Endodermal cell (in vitro differentiated cells): ENCODE results near the gene ARHGAP33. TPM values are rescaled to one million over a fixed set of nuclear protein-coding genes. Genes with fewer than 3 reads are reported as not detected.

Source experiments
- DNase-seq: peaks from one replicate; pipeline ENCODE4 v3.0.0-alpha.2; 2017
- H3K27ac ChIP-seq: 2 replicates; pipeline ENCODE4 v1.5.1; 2013; ENCODE audit warnings: mild to moderate bottlenecking, low read depth, low read length, moderate library complexity
- H3K27me3 ChIP-seq: 2 replicates; pipeline ENCODE4 v1.6.1; 2013; ENCODE audit warnings: mild to moderate bottlenecking, low read length, moderate library complexity; ENCODE audit not compliant: insufficient read depth, control insufficient read depth, poor library complexity, severe bottlenecking
- H3K36me3 ChIP-seq: 2 replicates; pipeline ENCODE4 v1.7.0; 2013; ENCODE audit warnings: mild to moderate bottlenecking, low read length, moderate library complexity; ENCODE audit not compliant: control insufficient read depth, insufficient read depth
- H3K4me1 ChIP-seq: one replicate; pipeline ENCODE4 v1.7.0; 2013; ENCODE audit warnings: low read length; ENCODE audit not compliant: control insufficient read depth, insufficient read depth
- H3K4me3 ChIP-seq: 2 replicates; pipeline ENCODE4 v1.5.1; 2013; ENCODE audit warnings: mild to moderate bottlenecking, low read length, moderate library complexity
- H3K9ac ChIP-seq: 2 replicates; pipeline ENCODE4 v1.6.1; 2013; ENCODE audit warnings: mild to moderate bottlenecking, low read length, moderate library complexity; ENCODE audit not compliant: poor library complexity, severe bottlenecking; ENCODE audit errors: extremely low read depth
- H3K9me3 ChIP-seq: 2 replicates; pipeline ENCODE4 v1.6.1; 2013; ENCODE audit warnings: mild to moderate bottlenecking, low read length, moderate library complexity; ENCODE audit not compliant: control insufficient read depth
- H3K27ac Mint-ChIP-seq: 2 replicates; pipeline ENCODE4 v1.8.0; 2020; ENCODE audit warnings: mixed read lengths
- H3K27me3 Mint-ChIP-seq: 2 replicates; pipeline ENCODE4 v1.8.0; 2021; ENCODE audit warnings: mild to moderate bottlenecking, mixed read lengths; ENCODE audit not compliant: insufficient read depth
- H3K36me3 Mint-ChIP-seq: 2 replicates; pipeline ENCODE4 v1.8.0; 2020; ENCODE audit warnings: low read depth, mixed read lengths
- H3K4me1 Mint-ChIP-seq: 2 replicates; pipeline ENCODE4 v1.8.0; 2020; ENCODE audit warnings: mixed read lengths
- H3K4me3 Mint-ChIP-seq: 2 replicates; pipeline ENCODE4 v1.8.0; 2020; ENCODE audit warnings: mild to moderate bottlenecking, moderate library complexity, mixed read lengths
- H3K9me3 Mint-ChIP-seq: 2 replicates; pipeline ENCODE4 v1.8.0; 2020; ENCODE audit warnings: mild to moderate bottlenecking, mixed read lengths
- WGBS, 2 experiments: methylation state at CpG; one replicate each; pipeline versions ENCODE4 v1.1.5 to v1.1.7; 2013; ENCODE audit warnings: missing lambda C conversion rate in 2 of 2, mixed read lengths in 1 of 2; ENCODE audit not compliant: insufficient coverage in 1 of 2, insufficient read length in 1 of 2; 5-methylcytosine and 5-hydroxymethylcytosine counted together
- total RNA-seq, 2 donors: library from RNA; stranded (reverse); fragmentation: NEBNext Ultra II Directional in 1 of 2; extraction: Animal tissue kit (Norgen Biotek cat#: 25700) in 1 of 2; gene quantifications; 2 replicates in 1 of 2; 3 replicates in 1 of 2; pipeline ENCODE4 v1.2.1, GENCODE V29; 2021
- TF ChIP-seq, protein P1 (sequence below): fragments of 200-600 bp; sonication (generic); conservative IDR thresholded peaks from 2 replicates; pipeline ENCODE4 v1.5.0; 2021; ENCODE audit warnings: antibody characterized with exemption, mild to moderate bottlenecking

ARHGAP33 gene
- total RNA-seq, 2 donors from 2014 or later: 12.7 to 15.0 TPM

DNA sequence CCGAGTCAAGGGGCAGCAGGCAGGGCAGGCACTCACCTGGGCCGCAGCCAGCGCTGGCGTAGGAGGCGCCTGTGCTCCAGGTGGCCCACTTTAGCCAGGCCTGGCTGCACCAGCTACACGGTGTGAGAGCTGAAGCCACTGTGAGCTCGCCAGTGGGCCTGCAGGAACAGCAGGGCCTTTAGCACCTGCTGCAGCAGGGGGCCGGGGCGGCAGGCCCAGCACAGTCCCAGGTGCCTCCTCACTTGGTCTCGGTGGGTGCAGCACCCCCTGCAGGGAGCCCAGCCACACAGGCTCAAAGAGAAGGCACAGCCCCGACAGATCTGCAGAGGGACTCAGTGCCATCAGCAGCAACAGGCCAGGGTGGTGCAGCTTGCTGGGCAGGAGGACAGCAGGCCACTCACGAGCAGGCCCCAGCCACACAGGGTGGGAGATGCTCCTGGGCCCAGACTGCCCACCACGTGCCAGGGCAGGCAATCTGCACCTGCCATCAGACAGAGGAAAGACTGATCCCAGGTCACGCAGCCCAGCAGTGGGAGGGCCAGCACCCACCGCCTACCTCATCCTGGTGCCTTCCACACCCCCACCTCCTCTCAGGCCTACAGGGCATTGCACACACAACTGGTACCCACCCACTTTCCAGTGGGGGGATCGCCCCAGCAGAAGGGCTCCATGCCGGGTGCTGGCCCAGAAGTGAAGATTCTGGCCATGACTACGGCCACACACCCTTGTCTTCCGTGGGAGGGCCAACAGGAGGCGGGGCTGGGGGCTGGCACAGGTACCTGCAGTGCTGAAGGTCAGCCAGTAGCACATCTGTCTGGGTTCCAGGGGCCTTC lies 15.8 kb downstream of the ARHGAP33 start:
- Mint-ChIP-seq H3K27ac (no peak overlapping the region), H3K9me3 (no peaks in the 10 kb centered on the region)
- 83% methylated on average over 16 to 20 of the region's 20 CpGs for WGBS, 2 experiments

GRCh38 chr19:35791814-35792279 lies 16.5 kb downstream of the ARHGAP33 start:
- TF ChIP-seq, protein P1, sequence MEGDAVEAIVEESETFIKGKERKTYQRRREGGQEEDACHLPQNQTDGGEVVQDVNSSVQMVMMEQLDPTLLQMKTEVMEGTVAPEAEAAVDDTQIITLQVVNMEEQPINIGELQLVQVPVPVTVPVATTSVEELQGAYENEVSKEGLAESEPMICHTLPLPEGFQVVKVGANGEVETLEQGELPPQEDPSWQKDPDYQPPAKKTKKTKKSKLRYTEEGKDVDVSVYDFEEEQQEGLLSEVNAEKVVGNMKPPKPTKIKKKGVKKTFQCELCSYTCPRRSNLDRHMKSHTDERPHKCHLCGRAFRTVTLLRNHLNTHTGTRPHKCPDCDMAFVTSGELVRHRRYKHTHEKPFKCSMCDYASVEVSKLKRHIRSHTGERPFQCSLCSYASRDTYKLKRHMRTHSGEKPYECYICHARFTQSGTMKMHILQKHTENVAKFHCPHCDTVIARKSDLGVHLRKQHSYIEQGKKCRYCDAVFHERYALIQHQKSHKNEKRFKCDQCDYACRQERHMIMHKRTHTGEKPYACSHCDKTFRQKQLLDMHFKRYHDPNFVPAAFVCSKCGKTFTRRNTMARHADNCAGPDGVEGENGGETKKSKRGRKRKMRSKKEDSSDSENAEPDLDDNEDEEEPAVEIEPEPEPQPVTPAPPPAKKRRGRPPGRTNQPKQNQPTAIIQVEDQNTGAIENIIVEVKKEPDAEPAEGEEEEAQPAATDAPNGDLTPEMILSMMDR: no peak
- H3K27me3 ChIP-seq: peaks cover 20% of the 10 kb centered on the region
- H3K27me3 Mint-ChIP-seq: peaks cover 14% of the 10 kb centered on the region
- peaks cover 1% of the 10 kb centered on the region for H3K4me1 Mint-ChIP-seq
- no peaks in the 10 kb centered on the region for H3K4me1 ChIP-seq
- no peak overlapping the region for H3K9ac ChIP-seq
- DNase-seq: peak; percentile 48
- H3K9me3 Mint-ChIP-seq: no peaks in the 10 kb centered on the region
- no peak overlapping the region for H3K27ac ChIP-seq
- no peaks in the 10 kb centered on the region for H3K36me3 Mint-ChIP-seq
- H3K4me3 Mint-ChIP-seq: no peak overlapping the region
- no peak overlapping the region for H3K27ac Mint-ChIP-seq
- H3K36me3 ChIP-seq: no peaks in the 10 kb centered on the region
- 92 to 93% methylated on average over 4 to 9 of the region's 9 CpGs for WGBS, 2 experiments
- H3K4me3 ChIP-seq: no peak overlapping the region
- H3K9me3 ChIP-seq: no peaks in the 10 kb centered on the region

More for the DNA sequence above, 15.8 kb downstream of the ARHGAP33 start:
- H3K9ac ChIP-seq: no peak overlapping the region
- H3K27me3 ChIP-seq: peaks cover 13% of the 10 kb centered on the region
- no peak overlapping the region for H3K4me3 ChIP-seq
- H3K9me3 ChIP-seq: no peaks in the 10 kb centered on the region
- Mint-ChIP-seq H3K36me3 (no peaks in the 10 kb centered on the region), H3K27me3 (peaks cover 7% of the 10 kb centered on the region), H3K4me1 (no peaks in the 10 kb centered on the region), H3K4me3 (no peak overlapping the region)
- peak; percentile 64 for DNase-seq
- no peaks in the 10 kb centered on the region for H3K36me3 ChIP-seq
- TF ChIP-seq, protein P1: peak; percentile 40
- no peak overlapping the region for H3K27ac ChIP-seq
- H3K4me1 ChIP-seq: no peaks in the 10 kb centered on the region

DNA sequence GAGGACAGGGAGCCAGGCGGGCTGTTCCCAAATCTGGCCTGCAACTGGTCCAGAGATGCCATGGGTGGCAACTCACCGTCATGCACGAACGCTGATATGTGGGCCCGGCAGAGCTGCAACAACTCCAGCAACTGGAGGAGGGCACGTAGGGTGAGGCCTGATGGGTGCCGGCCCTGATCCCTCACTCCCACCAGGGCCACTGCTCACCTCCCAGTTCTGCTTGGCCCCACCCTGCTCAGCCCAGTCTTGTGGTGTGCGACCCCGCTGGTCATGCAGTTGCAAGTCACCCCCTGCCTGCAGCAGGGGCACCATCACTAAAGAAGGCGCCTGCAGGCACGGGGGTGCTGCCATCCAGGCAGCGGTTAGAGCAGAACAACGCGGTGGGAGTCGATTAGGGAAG lies 16.9 kb downstream of the ARHGAP33 start:
- Mint-ChIP-seq H3K36me3 (no peaks in the 10 kb centered on the region), H3K4me1 (peaks cover 4% of the 10 kb centered on the region), H3K9me3 (no peaks in the 10 kb centered on the region), H3K27ac (no peak overlapping the region), H3K4me3 (no peak overlapping the region), H3K27me3 (peaks cover 18% of the 10 kb centered on the region)
- no peaks in the 10 kb centered on the region for H3K4me1 ChIP-seq
- H3K27me3 ChIP-seq: peaks cover 24% of the 10 kb centered on the region
- H3K9me3 ChIP-seq: no peaks in the 10 kb centered on the region
- H3K36me3 ChIP-seq: no peaks in the 10 kb centered on the region
- H3K9ac ChIP-seq: no peak overlapping the region
- peak; percentile 40 for DNase-seq
- H3K4me3 ChIP-seq: no peak overlapping the region
- 89 to 100% methylated on average over 4 to 15 of the region's 15 CpGs for WGBS, 2 experiments
- TF ChIP-seq, protein P1: no peak
- H3K27ac ChIP-seq: no peak overlapping the region
